GM23338 (cell line): ENCODE data around the gene RHOT1. TPM values are rescaled to one million over a fixed set of nuclear protein-coding genes. Genes with fewer than 3 reads are reported as not detected.

Experiments used
- ATAC-seq: fragments of 200-7000 bp; cut with Tn5 transposase; 3 replicates; pipeline ENCODE4 v1.9.1; 2020
- DNase-seq: peaks from one replicate; pipeline ENCODE4 v3.0.0-alpha.2; 2015; ENCODE audit warnings: low spot score
- H2AFZ ChIP-seq: fragments of 200-600 bp; sonication (generic); 2 replicates; pipeline ENCODE4 v1.8.0; 2016; ENCODE audit warnings: antibody characterized with exemption, mild to moderate bottlenecking, moderate library complexity
- H3F3A ChIP-seq: fragments of 200-600 bp; sonication (generic); replicated peaks from 2 replicates; pipeline ENCODE4 v1.8.0; 2017; ENCODE audit warnings: antibody characterized with exemption, mixed run types, low read depth
- H3K27ac ChIP-seq: fragments of 200-600 bp; sonication (generic); 2 replicates; pipeline ENCODE4 v1.6.1; 2016; ENCODE audit warnings: low read depth
- H3K27me3 ChIP-seq: fragments of 200-600 bp; sonication (generic); 2 replicates; pipeline ENCODE4 v1.8.0; 2016; ENCODE audit warnings: mild to moderate bottlenecking, mixed run types, moderate library complexity; ENCODE audit not compliant: insufficient read depth
- H3K36me3 ChIP-seq: fragments of 200-600 bp; sonication (generic); 2 replicates; pipeline ENCODE4 v1.8.0; 2016; ENCODE audit warnings: mild to moderate bottlenecking; ENCODE audit not compliant: insufficient read depth
- H3K4me1 ChIP-seq: fragments of 200-600 bp; sonication (generic); 2 replicates; pipeline ENCODE4 v1.8.0; 2016; ENCODE audit warnings: mild to moderate bottlenecking, moderate library complexity; ENCODE audit not compliant: insufficient read depth
- H3K4me2 ChIP-seq: fragments of 200-600 bp; sonication (generic); 2 replicates; pipeline ENCODE4 v1.7.1; 2017; ENCODE audit warnings: mixed run types
- H3K4me3 ChIP-seq: fragments of 200-600 bp; sonication (generic); 2 replicates; pipeline ENCODE4 v1.6.1; 2016; ENCODE audit warnings: mixed run types
- H3K79me2 ChIP-seq: fragments of 200-600 bp; sonication (generic); replicated peaks from 2 replicates; pipeline ENCODE4 v1.8.0; 2017; ENCODE audit warnings: mild to moderate bottlenecking; ENCODE audit not compliant: insufficient read depth
- H3K9me2 ChIP-seq: fragments of 200-600 bp; sonication (generic); 2 replicates; pipeline ENCODE4 v1.8.0; 2017; ENCODE audit not compliant: insufficient read depth
- H4K20me1 ChIP-seq: fragments of 200-600 bp; sonication (generic); replicated peaks from 2 replicates; pipeline ENCODE4 v1.8.0; 2017; ENCODE audit warnings: mild to moderate bottlenecking; ENCODE audit not compliant: insufficient read depth
- H3K27ac Mint-ChIP-seq: 2 replicates; pipeline ENCODE4 v1.8.0; 2020; ENCODE audit warnings: inconsistent platforms, mild to moderate bottlenecking, moderate library complexity, mixed read lengths
- H3K27me3 Mint-ChIP-seq: 3 replicates; pipeline ENCODE4 v1.8.0; 2022; ENCODE audit warnings: low read depth, mild to moderate bottlenecking, moderate library complexity, mixed read lengths, inconsistent platforms; ENCODE audit not compliant: insufficient read depth, poor library complexity
- H3K36me3 Mint-ChIP-seq: 3 replicates; pipeline ENCODE4 v1.8.0; 2021; ENCODE audit warnings: low read depth, mild to moderate bottlenecking, inconsistent platforms, moderate library complexity, mixed read lengths
- H3K4me1 Mint-ChIP-seq: 3 replicates; pipeline ENCODE4 v1.8.0; 2020; ENCODE audit warnings: mild to moderate bottlenecking, inconsistent platforms, mixed read lengths
- H3K4me3 Mint-ChIP-seq: 3 replicates; pipeline ENCODE4 v1.8.0; 2021; ENCODE audit warnings: moderate library complexity, mild to moderate bottlenecking, inconsistent platforms, mixed read lengths
- H3K9me3 Mint-ChIP-seq: 3 replicates; pipeline ENCODE4 v1.8.0; 2020; ENCODE audit warnings: moderate library complexity, mild to moderate bottlenecking, inconsistent platforms, mixed read lengths
- CREB1 ChIP-seq: fragments of 250-450 bp; sonication (Bioruptor Pico); IDR thresholded peaks from 2 replicates; pipeline ENCODE4 v1.5.0; 2020; ENCODE audit warnings: low read depth, mild to moderate bottlenecking, moderate library complexity
- CTCF ChIP-seq, 2 experiments: fragments of 200-600 bp in 1 of 2; sonication (generic) in 1 of 2; conservative IDR thresholded peaks; 2 replicates each; pipeline versions ENCODE4 v1.5.1 to v1.6.1; 2016 to 2017; ENCODE audit warnings: antibody characterized with exemption in 2 of 2, low read depth in 2 of 2, mild to moderate bottlenecking in 2 of 2, moderate library complexity in 1 of 2
- EZH2 ChIP-seq: fragments of 200-600 bp; sonication (generic); IDR thresholded peaks from one replicate; pipeline ENCODE4 v1.8.0; 2017; ENCODE audit warnings: antibody characterized with exemption, mild to moderate bottlenecking, low read depth; ENCODE audit not compliant: unreplicated experiment
- EZH2phosphoT487 ChIP-seq: fragments of 200-600 bp; sonication (generic); IDR thresholded peaks from one replicate; pipeline ENCODE4 v1.8.1; 2018; ENCODE audit warnings: antibody characterized with exemption; ENCODE audit not compliant: unreplicated experiment
- JUNB ChIP-seq: IDR thresholded peaks from one replicate; pipeline ENCODE4 v1.6.1; 2016; ENCODE audit warnings: antibody characterized with exemption; ENCODE audit not compliant: unreplicated experiment
- NANOG ChIP-seq: IDR thresholded peaks from 2 replicates; pipeline ENCODE4 v1.6.1; 2016; ENCODE audit warnings: antibody characterized with exemption, borderline replicate concordance
- POLR2AphosphoS5 ChIP-seq: IDR thresholded peaks from 2 replicates; pipeline ENCODE4 v1.6.1; 2016; ENCODE audit warnings: antibody characterized with exemption, low read depth
- REST ChIP-seq: IDR thresholded peaks from one replicate; pipeline ENCODE4 v1.6.1; 2018; ENCODE audit warnings: antibody characterized with exemption; ENCODE audit not compliant: unreplicated experiment
- STAT1 ChIP-seq: IDR thresholded peaks from one replicate; pipeline ENCODE4 v1.6.1; 2016; ENCODE audit warnings: antibody characterized with exemption; ENCODE audit not compliant: unreplicated experiment
- ZNF114 ChIP-seq: fragments of 250-450 bp; sonication (Bioruptor Pico); IDR thresholded peaks from 2 replicates; pipeline ENCODE4 v1.5.0; 2020; ENCODE audit warnings: mild to moderate bottlenecking, moderate library complexity
- ZNF331 ChIP-seq: fragments of 250-450 bp; sonication (Bioruptor Pico); IDR thresholded peaks from 2 replicates; pipeline ENCODE4 v1.5.0; 2020; ENCODE audit warnings: low read depth, mild to moderate bottlenecking, moderate library complexity
- polyA plus RNA-seq: library from polyadenylated mRNA; unstranded; fragments of >200 nt; fragmentation: Nextera tagmentation; extraction: Ambion mirVana; gene quantifications from 2 replicates; pipeline ENCODE4 v1.2.1, GENCODE V29; 2016
- total RNA-seq: library from RNA; depleted of rRNA; stranded (reverse); fragments of >200 nt; shearing (Covaris generic); gene quantifications from 2 replicates; pipeline ENCODE4 v1.2.3, GENCODE V29; 2014
- TF ChIP-seq, protein P1 (sequence below): fragments of 250-450 bp; sonication (Bioruptor Pico); IDR thresholded peaks from 2 replicates; pipeline ENCODE4 v1.5.0; 2020; ENCODE audit warnings: mild to moderate bottlenecking, moderate library complexity
- TF ChIP-seq, protein P2 (sequence below): IDR thresholded peaks from 2 replicates; pipeline ENCODE4 v1.6.1; 2016; ENCODE audit warnings: antibody characterized with exemption

The RHOT1 gene
- total and polyA plus RNA-seq, 2 experiments from 2014 or later, result 40.8 to 53.5 TPM

GRCh38 chr17:32226886-32227285 is 84.6 kb downstream of the RHOT1 start:
- Histone ChIP-seq H4K20me1 (no peaks in the 10 kb centered on the region), H3F3A (no peaks in the 10 kb centered on the region; the same call in 1 of the 2 replicates), H3K4me3 (no peak overlapping the region), H3K27ac (no peak overlapping the region), H3K4me2 (peak overlapping the region; percentile 62), H3K9me2 (no peaks in the 10 kb centered on the region), H3K36me3 (no peaks in the 10 kb centered on the region), H2AFZ (no peak overlapping the region), H3K79me2 (no peaks in the 10 kb centered on the region), H3K27me3 (no peaks in the 10 kb centered on the region), H3K4me1 (peaks cover 33% of the 10 kb centered on the region)
- Mint-ChIP-seq H3K4me1 (peaks cover 35% of the 10 kb centered on the region), H3K36me3 (peaks cover 3% of the 10 kb centered on the region; the same call in 1 of the 3 replicates), H3K27ac (no peak overlapping the region), H3K27me3 (peaks cover 2% of the 10 kb centered on the region), H3K4me3 (no peak overlapping the region; the same call in 2 of the 3 replicates), H3K9me3 (no peaks in the 10 kb centered on the region; the same call in 2 of the 3 replicates)
- peak; percentile 53 for DNase-seq
- ATAC-seq, result peak; percentile 34
- no peak for TF ChIP-seq ZNF331
- TF ChIP-seq REST, result no peak
- TF ChIP-seq, protein P1, sequence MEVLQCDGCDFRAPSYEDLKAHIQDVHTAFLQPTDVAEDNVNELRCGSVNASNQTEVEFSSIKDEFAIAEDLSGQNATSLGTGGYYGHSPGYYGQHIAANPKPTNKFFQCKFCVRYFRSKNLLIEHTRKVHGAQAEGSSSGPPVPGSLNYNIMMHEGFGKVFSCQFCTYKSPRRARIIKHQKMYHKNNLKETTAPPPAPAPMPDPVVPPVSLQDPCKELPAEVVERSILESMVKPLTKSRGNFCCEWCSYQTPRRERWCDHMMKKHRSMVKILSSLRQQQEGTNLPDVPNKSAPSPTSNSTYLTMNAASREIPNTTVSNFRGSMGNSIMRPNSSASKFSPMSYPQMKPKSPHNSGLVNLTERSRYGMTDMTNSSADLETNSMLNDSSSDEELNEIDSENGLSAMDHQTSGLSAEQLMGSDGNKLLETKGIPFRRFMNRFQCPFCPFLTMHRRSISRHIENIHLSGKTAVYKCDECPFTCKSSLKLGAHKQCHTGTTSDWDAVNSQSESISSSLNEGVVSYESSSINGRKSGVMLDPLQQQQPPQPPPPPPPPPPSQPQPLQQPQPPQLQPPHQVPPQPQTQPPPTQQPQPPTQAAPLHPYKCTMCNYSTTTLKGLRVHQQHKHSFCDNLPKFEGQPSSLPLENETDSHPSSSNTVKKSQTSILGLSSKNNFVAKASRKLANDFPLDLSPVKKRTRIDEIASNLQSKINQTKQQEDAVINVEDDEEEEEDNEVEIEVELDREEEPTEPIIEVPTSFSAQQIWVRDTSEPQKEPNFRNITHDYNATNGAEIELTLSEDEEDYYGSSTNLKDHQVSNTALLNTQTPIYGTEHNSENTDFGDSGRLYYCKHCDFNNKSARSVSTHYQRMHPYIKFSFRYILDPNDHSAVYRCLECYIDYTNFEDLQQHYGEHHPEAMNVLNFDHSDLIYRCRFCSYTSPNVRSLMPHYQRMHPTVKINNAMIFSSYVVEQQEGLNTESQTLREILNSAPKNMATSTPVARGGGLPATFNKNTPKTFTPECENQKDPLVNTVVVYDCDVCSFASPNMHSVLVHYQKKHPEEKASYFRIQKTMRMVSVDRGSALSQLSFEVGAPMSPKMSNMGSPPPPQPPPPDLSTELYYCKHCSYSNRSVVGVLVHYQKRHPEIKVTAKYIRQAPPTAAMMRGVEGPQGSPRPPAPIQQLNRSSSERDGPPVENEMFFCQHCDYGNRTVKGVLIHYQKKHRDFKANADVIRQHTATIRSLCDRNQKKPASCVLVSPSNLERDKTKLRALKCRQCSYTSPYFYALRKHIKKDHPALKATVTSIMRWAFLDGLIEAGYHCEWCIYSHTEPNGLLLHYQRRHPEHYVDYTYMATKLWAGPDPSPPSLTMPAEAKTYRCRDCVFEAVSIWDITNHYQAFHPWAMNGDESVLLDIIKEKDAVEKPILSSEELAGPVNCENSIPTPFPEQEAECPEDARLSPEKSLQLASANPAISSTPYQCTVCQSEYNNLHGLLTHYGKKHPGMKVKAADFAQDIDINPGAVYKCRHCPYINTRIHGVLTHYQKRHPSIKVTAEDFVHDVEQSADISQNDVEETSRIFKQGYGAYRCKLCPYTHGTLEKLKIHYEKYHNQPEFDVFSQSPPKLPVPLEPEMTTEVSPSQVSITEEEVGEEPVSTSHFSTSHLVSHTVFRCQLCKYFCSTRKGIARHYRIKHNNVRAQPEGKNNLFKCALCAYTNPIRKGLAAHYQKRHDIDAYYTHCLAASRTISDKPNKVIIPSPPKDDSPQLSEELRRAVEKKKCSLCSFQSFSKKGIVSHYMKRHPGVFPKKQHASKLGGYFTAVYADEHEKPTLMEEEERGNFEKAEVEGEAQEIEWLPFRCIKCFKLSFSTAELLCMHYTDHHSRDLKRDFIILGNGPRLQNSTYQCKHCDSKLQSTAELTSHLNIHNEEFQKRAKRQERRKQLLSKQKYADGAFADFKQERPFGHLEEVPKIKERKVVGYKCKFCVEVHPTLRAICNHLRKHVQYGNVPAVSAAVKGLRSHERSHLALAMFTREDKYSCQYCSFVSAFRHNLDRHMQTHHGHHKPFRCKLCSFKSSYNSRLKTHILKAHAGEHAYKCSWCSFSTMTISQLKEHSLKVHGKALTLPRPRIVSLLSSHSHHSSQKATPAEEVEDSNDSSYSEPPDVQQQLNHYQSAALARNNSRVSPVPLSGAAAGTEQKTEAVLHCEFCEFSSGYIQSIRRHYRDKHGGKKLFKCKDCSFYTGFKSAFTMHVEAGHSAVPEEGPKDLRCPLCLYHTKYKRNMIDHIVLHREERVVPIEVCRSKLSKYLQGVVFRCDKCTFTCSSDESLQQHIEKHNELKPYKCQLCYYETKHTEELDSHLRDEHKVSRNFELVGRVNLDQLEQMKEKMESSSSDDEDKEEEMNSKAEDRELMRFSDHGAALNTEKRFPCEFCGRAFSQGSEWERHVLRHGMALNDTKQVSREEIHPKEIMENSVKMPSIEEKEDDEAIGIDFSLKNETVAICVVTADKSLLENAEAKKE (CRISPR knock-in tag), result no peak
- no peak for TF ChIP-seq POLR2AphosphoS5
- no peak for TF ChIP-seq NANOG
- no peak for TF ChIP-seq CREB1 (CRISPR knock-in tag)
- no peak for TF ChIP-seq CTCF (conservative IDR thresholded peaks at IDR 0.05; ENCODE audit: low read depth in 2 of 2)
- TF ChIP-seq ZNF114 (CRISPR knock-in tag), result no peak
- TF ChIP-seq EZH2phosphoT487, result no peak
- TF ChIP-seq EZH2, result no peak
- no peak for TF ChIP-seq JUNB
- TF ChIP-seq STAT1, result no peak
- TF ChIP-seq, protein P2, sequence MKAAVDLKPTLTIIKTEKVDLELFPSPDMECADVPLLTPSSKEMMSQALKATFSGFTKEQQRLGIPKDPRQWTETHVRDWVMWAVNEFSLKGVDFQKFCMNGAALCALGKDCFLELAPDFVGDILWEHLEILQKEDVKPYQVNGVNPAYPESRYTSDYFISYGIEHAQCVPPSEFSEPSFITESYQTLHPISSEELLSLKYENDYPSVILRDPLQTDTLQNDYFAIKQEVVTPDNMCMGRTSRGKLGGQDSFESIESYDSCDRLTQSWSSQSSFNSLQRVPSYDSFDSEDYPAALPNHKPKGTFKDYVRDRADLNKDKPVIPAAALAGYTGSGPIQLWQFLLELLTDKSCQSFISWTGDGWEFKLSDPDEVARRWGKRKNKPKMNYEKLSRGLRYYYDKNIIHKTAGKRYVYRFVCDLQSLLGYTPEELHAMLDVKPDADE, result no peak
